ENCODE data around the gene VASH1.
A peak's percentile ranks its signal among the peaks of the same experiment; 100 is the strongest.

VASH1 gene

DNA sequence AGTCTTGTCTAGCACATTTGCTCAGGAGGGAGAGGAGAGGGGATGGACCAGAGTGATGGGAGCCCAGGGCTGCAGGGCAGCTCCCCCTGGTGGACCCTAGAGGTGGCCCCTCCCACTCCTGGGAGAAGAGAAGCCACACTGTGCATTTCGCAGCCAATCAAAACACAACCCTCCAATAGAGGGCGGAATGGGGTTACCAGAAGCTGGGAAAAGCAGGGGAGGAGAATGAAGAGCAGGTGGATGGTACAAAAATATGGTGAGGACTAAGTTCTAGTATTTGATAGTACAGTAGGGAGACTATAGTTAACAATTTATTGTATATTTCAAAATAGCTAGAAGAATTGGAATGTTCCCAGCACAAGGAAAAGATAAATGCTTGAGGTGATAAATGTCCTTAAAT, 23.6 kb downstream of the VASH1 start:
- peak; percentile 36 to 65 for DNase-seq

DNA sequence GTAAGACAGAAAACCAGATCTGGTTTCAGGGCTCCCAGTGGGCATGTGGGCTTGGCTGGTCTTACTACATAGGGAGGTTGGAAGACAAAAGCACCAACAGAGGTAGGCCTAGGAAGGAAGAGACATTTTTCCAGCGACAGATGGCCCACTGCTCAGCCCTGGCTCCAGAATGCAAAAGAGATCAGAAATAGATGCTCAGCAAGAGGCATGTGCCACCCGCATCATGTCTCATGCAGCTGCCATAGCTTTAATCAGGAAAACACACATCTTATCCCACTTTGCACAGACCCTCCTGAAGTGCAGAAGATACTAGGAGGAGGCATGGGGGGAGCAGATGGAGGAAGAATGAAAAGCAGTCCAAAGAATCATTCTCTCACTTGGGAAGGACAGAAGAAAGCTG, 25.3 kb downstream of the VASH1 start:
- DNase-seq, result no peak

DNA sequence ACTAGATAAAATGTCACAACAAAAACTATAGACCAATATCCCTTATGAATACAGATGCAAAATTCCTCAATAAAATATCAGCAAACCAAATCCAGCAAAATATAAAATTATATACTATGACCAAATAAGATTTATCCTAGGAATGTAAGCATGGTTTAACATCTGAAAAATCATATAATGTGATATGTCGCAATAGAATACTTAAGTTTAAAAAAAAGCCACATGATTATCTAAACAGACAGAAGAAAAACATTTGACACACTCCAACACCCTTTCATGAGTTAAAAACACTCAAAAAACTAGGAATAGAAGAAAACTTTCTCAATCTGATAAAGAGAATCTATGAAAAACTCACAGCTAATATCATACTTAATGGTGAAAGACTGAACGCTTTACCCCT, 31.2 kb downstream of the VASH1 start:
- no peak for DNase-seq

DNA sequence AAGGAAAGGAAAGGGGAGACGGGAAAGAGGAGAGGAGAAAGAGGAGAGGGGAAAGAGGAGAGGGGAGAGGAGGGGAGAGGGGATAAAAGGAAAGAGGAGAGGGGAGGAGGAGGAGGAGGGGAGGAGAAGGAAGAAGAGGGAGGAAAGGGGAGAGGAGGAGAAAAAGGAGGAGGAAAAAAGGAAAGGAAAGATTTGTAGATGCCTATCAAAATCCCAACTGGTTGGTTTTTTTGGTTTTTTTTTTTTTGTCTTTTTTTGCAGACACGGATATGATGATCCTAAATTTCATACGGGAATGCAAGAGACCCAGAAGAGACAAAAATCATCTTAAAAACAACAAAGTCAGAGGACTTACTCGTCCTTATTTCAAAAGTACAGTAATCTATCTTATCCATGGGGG, 32.1 kb downstream of the VASH1 start:
- no peak for DNase-seq

DNA sequence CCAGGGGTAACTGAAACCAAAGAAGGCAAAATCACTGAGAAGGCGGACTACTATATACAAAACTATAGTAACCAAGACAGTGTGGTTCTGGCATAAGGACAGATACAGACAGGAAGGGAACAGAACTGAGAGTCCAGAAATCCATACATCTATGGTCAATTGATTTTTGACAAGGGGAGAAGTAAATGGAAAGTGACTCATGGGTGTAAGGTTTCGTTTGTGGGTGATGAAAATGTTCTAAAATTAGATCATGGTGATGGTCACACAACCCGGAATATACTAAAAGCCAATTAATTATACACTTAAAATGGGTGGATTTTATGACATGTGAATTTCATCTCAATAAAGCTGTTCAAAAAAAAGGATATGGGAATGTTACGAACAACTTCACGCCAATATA, 32.7 kb downstream of the VASH1 start:
- no peak for DNase-seq

DNA sequence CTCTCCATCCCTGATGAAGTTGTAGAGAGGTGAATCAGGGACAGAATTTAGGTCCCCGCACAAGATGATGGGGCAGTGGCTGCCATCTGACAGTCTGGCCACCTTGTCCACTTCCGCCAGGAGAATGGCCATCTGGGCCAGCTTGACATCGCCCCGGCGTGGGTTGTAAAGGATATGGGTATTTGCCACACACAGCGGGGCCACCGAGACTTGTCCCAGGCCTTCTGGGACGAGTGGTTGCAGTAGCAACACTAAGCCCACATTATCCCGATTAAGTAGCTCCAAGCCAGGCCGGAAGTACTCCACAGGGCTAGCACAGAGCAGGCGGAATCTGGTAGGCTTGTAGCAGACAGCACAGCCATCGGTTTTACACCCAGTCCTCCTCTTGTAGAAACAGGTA, 45.2 kb downstream of the VASH1 start:
- no peak for DNase-seq

DNA sequence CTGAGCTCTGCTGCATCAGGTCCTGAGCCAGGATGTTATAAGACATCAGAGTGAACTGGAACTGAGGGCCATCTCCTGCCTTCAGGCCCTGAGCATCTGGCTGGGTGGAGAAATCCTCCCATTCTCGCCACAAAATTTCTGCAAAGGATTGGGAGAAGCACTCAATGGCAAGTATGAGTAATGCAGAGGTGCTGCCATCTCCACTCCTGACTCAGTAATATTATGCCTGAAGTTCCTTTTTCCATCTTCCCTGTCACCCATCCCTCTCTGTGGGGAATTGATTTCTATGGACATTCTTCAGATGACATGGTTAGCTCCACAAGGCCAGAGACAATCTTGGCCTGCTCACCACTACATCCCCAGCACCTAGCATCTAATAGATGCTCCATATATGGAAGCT, 46.7 kb downstream of the VASH1 start:
- DNase-seq, result no peak

DNA sequence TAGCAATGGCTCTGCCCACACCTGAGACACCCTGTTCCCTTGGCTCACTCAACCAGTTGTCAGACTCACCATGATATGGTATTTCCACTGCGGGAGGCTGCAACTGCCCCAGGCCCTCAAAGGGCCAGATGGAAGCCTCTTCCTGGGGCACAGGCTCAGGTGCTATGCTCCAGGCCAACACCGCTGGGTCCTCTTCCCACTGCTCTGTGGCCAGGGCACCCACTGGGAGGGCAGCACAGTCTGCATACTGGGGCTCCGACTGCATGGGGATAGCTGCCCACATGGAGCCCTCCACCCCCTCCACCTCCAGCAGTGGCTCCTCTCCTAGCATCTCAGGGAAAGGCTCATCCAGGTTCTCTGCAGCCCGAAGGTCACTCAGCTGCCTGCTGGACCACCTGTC, 47.7 kb downstream of the VASH1 start:
- DNase-seq, result no peak

DNA sequence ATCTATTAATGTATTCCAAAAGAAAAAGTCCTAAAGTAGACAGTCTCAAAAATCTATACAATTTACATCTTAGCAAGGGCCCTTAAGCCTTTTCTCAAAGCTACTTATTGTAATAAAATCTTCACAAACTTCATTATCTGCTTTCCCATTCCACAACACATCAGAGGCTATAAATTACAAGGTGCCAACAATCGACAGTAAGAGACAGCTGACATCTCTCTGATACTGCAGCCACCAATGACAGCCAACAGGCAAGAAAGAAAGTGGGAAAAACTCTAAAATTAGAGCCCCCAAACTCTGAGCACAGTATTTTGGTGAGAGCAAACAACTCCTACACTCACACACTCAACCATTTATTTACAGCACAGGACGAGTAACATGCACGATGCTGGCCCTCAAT, 49.3 kb downstream of the VASH1 start:
- no peak for DNase-seq

DNA sequence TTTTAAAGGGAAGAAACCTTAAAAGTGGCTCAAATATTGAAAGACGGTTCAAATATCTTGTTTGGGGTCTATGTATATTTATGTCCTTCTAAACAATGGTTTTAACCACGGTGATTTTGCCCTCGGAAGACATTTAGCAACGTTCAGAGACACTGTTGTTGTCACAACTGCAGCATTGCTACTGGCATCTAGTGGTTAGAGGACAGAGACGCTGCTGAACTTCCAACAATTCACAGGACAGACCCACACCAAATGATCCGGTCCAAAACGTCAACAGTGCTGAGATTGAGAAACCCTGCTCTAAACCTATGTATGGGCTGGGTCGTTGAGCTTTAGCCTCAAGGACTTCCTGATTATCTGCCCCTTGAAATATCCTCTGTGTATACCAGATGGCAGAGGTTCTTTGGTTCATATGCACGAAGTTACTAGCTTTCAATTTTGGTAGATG, 49.7 kb downstream of the VASH1 start:
- no peak for DNase-seq

DNA sequence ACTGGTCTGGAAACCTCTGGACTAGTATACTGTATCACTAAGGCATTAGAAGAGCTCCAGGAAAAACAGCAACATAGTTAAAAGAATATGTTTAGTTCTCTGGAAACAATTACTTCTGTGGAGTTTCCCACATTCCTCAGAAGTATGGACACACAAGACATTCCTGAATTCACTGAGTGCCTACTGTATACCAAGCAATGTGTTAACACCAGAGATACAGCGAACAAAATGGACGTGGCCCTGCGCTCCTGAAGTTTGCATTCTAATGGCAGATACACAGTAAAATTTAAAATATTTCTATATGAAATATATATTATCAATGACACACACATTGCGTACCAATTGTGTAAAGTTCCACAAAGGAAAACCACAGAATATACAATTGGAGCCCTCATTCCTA, 50.3 kb downstream of the VASH1 start:
- DNase-seq, result no peak

DNA sequence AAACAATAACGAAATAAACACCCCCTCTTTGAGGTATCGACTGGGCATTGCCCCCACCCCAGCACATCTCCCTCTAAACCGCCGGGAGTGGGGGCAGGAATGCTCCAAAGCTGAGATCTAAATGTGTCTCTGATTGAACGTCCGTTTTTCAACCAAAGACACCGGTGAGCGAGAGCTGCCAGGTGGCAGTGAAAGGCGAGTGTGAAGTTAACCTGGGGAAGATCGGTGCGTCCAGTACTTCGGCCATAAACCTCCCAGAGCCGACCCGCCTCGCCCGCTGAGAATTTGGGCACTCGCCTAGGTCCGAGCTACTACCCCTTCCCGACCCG, 50.8 kb downstream of the VASH1 start:
- DNase-seq, result no peak

DNA sequence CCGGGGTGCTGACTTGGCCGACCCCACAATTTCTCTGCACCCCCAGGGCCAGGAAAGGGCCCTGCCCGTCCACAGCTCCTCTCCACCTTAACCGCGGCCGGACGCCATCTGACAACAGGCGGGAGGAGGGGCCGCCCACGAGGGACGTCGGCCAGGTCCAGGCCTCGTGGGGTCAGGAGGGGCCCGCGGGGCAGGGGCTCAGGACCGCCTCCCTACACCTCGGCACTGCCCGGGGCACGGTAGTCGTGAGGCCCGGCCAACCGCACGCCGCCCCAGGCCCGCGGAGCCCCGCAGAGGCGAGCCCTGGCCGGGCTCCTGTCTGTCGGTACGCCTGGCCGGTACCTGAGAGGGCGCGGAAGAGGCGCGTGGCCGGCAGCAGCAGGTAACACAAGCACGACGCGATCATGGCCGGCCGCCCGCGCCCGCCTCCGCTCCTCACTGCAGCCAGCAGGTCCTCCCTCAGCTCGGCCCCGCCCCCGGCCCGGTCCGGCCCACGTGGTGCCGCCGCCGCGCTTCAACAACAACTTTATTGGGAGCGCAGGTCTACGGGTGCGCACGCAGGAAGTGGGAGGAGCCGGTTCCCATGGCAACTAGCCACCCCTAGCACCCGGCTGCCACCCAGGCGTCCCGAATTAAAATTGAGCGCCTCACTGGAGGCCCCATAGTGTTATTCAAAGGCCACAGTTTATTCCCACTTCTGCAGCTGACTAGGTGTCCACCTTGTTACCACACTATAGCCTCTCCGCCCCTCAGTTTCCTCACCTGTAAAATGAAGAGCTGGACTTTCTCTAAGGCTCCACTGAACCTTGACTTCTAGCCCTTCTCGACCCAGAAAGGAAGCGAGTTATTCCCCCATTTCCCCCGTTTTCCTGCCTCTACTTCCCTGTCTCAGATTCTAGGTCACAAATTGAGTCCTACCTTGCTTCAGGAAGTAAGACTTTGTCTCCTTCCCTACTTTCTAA, 51.4 kb downstream of the VASH1 start, which contains the start of gene ANGEL1:
TSS of gene ANGEL1 (minus strand) at position 461 of the 962 bp plus-strand sequence. CDS start at position 406, 55 bp downstream.
- peak; percentile 69 to 74 for DNase-seq

DNA sequence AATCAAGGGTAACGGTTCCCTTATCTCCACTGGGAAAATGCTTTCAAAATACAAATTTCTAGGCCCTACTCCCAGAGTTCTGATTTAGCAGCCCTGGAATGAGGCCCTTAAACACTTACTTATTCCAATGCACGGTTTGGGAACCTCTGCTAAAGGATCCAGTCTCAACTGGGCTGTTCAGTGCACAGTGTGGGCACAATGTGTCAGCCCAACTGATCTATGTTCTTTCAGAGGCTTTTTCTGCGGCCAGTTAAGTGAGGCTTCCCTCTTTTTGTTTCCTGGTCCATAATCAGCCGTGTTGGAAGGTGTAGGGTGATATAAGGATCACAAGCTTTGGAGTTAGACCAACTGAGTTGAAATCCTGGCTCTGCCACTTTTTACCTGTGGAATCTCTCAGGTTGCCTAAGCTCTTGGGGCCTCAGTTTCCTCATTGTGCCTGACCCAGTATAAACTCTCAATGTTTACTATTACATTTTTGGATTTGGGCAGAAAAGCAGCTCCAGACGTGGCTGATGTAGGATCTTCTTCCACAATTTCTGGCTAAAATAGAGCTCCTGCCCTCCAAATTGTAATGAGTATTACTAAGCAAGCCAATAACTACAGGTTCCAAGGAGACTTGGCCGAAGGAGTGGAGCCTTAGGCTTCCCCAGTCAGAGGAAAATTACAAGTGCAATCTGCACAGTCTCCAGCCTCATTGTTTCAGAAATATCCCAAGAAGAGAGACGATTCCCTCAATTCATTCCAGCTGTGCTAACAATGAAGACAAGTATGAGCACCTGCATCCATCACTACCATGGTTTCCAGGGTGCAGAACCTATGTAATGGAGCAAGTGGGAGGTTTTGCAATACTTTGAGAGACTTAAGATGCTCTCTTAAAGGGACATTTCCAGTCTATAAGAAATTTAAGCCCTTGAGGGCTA, 53.7 kb downstream of the VASH1 start:
- DNase-seq, result no peak

DNA sequence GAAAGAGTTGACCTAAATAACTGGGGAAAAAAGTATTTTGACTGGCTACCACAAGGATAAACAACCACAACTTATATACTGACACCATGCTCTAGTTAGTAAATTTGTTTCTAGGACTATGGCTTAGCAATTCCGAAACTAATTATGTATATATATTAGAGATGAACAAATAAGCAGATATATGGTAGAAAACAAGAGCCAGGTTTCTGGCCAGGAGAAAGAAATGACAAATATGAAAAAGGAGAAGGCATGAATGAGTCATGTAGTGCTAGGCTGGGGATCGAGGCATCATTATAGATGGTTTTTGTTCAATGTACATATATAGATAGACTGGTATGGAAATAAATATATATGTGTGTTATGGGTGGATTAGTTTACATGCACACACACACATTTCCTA, 59.4 kb downstream of the VASH1 start:
- no peak for DNase-seq

DNA sequence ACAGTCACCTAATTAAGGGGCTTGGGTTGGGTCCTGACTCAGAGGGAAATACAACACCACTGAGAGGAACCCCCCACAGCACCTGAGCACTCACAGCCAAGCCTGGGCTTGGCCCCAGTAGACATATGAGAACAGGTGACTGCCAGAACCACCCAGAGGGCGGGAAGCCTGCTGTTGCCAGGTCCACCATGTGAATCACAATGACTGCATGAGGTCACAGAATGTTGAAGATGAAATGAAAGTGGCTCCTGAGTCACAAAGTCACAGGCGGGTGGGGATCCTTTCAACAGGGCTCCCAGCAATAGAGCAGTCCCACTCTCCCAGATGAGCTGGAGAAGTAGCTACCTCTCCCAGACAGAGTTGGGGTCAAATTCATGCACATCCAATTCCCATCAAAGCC, 64.9 kb downstream of the VASH1 start, which contains the start of gene LRRC74A:
TSS of gene LRRC74A (plus strand) at position 287 of the 400 bp plus-strand sequence. CDS start 290 bp downstream, outside the sequence.
- no peak for DNase-seq

DNA sequence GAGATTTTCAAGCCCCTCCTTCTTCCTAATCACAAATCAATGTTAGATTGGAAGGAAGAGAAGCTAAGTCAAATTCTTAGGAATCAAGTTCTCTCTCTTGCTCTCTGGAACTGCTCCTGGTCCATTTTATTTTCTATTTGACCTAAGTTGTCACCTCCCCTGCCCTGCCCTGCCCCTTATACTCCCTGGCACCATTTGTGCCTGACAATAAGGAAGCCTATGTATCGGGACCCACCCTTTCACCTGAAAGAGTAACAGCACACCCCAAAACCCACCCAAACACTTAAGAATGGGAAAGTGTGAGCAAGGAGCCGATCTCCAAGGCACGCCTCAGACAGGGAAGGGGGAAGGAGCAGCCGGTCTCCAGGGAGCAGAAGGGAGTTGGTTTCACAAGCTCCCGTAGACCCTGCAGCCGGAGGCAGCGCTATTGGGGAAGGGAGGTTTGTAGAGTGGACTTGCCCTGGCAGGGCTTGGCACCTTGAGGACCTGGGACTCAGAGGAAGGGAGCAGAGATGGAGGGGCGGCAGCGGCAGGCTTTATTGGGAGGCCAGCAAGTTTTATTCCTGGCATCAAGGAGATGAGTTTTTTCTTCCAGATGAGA, 66.5 kb downstream of the VASH1 start:
- DNase-seq, result no peak

DNA sequence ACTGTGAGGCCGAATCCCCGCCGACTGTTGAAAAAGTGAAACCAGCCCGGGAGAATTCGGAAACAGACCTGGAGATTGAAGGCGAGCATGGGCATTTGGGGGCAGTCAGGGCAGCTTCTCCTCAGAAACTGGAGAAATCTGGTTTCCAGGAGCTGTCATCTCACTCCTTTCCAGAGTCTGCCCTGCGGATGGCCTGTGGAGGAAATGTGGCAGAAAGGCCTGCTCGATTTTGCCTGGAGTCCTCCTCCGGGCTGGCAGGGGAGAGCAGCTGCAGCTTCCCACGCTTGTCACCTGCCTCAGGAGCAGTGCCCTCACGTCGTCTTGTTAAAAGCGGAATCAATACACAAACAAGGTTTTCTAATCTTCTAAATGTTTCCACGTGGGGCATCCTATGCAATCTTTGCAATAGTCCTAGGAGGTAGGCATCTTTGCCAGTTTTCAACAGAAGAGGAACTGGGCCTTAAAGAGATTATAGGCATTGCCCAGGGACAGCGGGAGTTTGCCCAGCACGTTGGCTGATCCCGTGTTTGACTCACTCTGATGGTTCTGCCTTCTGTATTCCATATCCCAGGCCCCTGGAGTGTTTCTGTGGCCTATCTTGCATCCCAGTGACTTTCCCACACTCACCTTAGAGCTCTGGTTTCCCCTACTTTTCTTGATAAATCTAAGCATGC, 67.2 kb downstream of the VASH1 start:
- DNase-seq, result no peak

DNA sequence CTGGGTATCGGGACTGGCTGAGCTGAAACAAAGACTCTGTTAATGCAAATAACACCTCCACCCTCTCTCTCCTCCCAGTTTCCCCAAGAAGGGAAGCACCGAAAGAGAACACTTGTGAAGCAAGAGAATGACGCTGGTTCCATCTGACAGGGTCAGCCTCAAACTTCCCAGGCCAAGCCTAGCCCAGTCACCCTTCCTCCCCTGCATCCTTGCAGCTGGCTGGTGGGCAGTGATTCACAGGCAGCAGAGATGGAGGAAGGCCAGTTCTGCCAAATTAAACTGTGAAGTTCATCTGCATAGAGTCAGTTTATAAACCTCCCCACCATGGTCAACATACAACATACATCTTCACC, 67.7 kb downstream of the VASH1 start:
- no peak for DNase-seq

DNA sequence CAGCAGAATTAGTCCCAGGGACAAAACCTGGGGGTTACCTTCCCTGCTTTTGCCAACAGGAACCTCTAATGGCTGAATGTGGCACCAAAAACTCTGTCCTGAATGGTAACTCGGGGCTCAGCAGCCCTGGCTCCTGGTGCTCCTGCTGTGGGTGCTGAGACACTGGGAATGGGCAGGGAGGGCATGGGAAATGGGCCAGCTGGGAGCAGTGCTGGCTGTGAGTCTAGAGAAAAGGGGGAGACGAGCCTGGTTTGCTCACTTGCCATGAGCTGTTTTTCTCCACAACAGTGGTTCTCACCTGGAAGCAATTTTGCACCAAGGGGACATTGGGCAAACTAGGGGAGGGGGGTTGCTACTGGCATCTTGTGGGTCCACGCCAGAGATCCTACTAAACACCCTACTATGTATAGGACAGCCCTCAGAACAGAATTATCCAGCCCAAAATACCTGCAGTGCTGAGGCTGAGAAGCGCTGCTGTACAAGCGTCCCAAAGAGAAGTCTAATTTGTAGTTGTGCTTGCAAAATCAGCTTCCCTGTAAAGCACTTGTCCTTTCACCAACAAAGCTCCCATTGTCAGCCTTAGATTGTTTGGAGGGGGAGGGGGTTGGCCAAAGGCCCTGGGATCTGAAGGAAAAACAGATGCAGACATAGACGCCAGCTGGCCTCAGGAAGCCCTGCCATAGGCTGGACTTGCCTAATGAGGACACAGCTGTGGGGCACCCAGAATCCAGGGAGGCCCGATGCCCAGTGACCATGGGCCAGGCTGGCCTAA, 68.6 kb downstream of the VASH1 start:
- no peak for DNase-seq

DNA sequence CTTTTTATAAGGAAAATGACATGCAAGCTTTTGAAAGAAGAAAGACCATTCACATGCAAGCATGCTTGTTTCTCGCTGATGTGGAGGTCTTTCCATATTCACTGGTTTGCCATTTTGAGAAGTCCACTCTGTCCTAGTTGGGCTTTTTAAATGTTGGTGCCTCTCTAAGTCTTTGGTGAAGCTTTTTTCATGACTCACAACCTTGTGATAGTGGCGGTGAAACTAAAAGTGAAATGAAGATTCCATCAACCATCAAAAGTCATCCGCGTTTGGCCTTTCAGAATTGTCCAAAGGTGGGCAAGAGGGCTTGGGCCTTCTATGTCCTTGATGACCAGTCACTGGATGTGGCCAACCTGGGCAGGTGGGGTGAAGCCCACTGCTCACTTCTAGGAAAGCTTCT, 69.3 kb downstream of the VASH1 start:
- DNase-seq, result no peak

DNA sequence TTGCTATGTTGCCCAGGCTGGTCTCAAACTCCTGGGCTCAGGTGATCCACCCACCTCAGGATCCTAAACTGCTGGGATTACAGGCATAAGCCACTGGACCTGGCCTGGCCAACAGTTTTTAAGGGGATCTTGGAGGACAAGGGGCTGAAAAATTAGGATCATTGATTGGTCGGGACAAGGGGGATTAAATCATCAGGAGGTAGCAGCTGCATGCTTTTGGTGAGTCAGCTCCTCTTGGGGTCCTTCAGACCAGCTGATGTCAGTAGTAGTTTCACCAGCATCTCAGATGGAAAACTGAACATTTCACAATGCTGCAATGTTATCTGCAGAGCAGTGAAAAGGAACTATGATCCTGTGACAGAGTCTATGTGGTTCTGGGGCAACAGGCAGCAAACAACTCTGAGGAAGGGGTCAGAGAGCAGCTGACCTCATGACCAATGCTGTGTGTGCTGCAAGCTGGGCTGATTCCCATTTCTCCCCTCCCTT, 71.3 kb downstream of the VASH1 start:
- DNase-seq, result no peak

Measured in bone marrow (tissue), 2 donors.